NB4 (cell line): ENCODE results near the gene ZFP28.

Experiments used
- DNase-seq: peaks from one replicate; pipeline ENCODE4 v3.0.0; 2010; ENCODE audit warnings: low read depth
- H3K4me3 ChIP-seq: one replicate; pipeline ENCODE4 v1.5.1; 2011; ENCODE audit warnings: mild to moderate bottlenecking, low read depth, low read length, moderate library complexity
- MYC ChIP-seq: IDR thresholded peaks from 2 replicates; pipeline ENCODE4 v1.6.1; 2011; ENCODE audit warnings: low read depth, low read length
- POLR2A ChIP-seq: IDR thresholded peaks from 2 replicates; pipeline ENCODE4 v1.6.1; 2011; ENCODE audit warnings: mild to moderate bottlenecking; ENCODE audit not compliant: insufficient read length; ENCODE audit errors: extremely low read depth
- TF ChIP-seq, protein P1 (sequence below): IDR thresholded peaks from one replicate; pipeline ENCODE4 v1.5.1; 2012; ENCODE audit warnings: low read depth, low read length
- TF ChIP-seq, protein P2 (sequence below): IDR thresholded peaks from 2 replicates; pipeline ENCODE4 v1.6.1; 2011; ENCODE audit warnings: low read depth, low read length

The ZFP28 gene

DNA sequence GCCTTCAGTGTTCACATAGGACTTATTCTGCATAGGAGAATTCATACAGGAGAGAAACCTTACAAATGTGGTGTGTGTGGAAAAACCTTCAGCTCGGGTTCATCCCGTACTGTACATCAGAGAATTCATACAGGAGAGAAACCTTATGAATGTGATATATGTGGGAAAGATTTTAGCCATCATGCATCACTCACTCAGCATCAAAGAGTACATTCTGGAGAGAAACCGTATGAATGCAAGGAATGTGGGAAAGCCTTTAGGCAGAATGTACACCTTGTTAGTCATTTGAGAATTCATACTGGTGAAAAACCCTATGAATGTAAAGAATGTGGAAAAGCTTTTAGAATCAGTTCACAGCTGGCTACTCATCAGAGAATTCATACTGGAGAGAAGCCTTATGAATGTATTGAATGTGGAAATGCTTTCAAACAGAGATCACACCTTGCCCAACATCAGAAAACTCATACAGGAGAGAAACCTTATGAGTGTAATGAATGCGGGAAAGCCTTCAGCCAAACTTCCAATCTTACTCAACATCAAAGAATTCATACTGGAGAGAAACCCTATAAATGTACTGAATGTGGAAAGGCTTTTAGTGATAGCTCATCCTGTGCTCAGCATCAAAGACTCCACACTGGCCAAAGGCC, 13.4 kb upstream of the ZFP28 start:
- TF ChIP-seq, protein P1, sequence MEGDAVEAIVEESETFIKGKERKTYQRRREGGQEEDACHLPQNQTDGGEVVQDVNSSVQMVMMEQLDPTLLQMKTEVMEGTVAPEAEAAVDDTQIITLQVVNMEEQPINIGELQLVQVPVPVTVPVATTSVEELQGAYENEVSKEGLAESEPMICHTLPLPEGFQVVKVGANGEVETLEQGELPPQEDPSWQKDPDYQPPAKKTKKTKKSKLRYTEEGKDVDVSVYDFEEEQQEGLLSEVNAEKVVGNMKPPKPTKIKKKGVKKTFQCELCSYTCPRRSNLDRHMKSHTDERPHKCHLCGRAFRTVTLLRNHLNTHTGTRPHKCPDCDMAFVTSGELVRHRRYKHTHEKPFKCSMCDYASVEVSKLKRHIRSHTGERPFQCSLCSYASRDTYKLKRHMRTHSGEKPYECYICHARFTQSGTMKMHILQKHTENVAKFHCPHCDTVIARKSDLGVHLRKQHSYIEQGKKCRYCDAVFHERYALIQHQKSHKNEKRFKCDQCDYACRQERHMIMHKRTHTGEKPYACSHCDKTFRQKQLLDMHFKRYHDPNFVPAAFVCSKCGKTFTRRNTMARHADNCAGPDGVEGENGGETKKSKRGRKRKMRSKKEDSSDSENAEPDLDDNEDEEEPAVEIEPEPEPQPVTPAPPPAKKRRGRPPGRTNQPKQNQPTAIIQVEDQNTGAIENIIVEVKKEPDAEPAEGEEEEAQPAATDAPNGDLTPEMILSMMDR, result no peak
- TF ChIP-seq MYC, result no peak
- TF ChIP-seq, protein P2, sequence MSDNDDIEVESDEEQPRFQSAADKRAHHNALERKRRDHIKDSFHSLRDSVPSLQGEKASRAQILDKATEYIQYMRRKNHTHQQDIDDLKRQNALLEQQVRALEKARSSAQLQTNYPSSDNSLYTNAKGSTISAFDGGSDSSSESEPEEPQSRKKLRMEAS, result no peak
- no peak for TF ChIP-seq POLR2A
- DNase-seq, result no peak
- H3K4me3 ChIP-seq, result no peak overlapping the region

DNA sequence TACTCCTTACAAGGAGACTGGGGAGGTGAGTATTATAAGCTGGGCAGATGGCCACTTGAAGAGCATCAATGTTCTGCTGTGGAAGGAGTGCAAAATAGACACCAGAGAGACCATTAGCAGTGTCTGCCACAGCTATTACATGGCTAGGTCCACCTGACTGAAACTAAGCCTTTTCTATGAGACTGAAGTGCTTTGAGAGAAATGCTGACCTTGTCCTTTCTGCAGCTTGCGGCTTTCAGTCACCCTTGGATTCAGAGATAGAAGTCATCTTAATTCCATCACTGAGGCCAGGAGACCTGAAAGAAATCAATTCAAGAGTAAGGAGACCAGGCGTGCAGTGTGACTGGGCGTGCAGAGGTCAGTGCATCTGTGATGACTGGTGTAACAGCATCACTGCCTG, 1.3 kb upstream of the ZFP28 start:
- no peak for TF ChIP-seq MYC
- TF ChIP-seq, protein P1, result no peak
- H3K4me3 ChIP-seq, result peak overlapping the region; percentile 35
- DNase-seq, result no peak

DNA sequence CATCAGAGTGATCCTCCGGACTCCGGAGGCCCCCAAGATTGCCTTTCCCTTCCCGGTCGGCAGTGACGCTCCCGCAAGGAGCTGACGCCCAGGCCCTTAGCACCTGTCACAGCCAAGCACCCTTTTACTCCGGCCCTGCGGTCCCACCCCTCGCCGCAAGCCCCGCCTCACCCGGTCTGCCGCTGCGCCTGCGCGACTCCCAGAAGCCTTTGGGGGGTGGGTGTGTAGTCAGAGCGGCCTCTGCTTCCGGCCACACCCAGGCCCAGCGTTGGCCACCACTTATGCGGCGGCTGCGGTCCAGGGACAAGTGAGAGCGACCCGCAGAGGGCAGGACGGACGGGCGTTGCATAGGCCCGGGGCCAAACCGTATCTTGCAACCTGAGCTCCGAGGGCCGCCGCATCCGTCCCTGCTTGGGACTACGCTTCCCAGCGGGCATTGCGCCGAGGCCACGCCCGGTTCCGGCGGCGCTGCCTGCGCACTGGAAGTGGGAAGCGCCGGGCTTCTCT, 441 bp upstream of the ZFP28 start:
- peak overlapping the region; percentile 35 for H3K4me3 ChIP-seq
- TF ChIP-seq POLR2A (no peak), MYC (no peak)
- TF ChIP-seq, protein P1, result no peak
- TF ChIP-seq, protein P2, result no peak
- peak; percentile 73 for DNase-seq

DNA sequence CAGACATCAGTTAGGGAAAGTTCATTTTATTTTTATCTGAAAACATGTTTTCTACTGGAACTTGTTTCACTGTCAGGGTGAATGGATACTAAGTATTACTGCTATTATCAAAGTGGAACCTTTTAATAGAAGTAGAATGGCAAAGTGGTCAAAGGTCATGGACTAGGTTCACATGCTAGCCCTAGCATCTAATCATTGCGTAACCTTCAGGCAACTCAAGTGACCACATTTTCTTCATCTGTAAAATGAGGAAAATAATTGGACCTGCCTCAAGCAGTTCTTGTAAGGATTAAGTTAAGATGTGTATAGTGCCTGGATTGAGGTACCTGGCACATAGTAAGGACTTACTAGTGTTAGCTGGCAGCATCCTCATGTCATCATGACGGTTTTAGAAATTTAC, 5.0 kb downstream of the ZFP28 start:
- H3K4me3 ChIP-seq, result no peak overlapping the region
- TF ChIP-seq MYC (no peak), POLR2A (no peak)
- TF ChIP-seq, protein P1, result no peak
- TF ChIP-seq, protein P2, result no peak
- no peak for DNase-seq

DNA sequence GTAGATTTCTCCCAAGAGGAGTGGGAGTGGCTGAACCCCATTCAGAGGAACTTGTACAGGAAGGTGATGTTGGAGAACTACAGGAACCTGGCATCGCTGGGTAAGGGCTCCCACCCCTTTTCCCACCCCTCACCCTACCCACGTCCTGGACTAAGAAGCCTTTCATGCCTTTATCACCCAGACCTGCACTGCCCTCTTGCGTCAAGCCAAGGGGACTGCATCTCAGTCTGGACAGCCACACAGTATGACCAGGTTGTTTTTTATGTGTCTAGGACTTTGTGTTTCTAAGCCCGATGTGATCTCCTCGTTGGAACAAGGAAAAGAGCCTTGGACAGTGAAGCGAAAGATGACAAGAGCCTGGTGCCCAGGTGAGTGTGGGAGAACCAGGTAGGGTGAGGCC, 8.8 kb downstream of the ZFP28 start:
- no peak overlapping the region for H3K4me3 ChIP-seq
- DNase-seq, result no peak
- TF ChIP-seq, protein P1, result no peak
- TF ChIP-seq POLR2A, result no peak
- no peak for TF ChIP-seq MYC
- TF ChIP-seq, protein P2, result no peak
